NCI-H2227 (cell line): ENCODE measurements around the gene MYOD1.

Experiments
- DNase-seq: peaks from one replicate; lab custom pipeline; 2025; ENCODE audit not compliant: unreplicated experiment; lab: John Stamatoyannopoulos, UW

Gene MYOD1

GRCh38 chr11:17769218-17769617 lies 49.8 kb downstream of the MYOD1 start:
- no peak for DNase-seq

GRCh38 chr11:17770048-17770652 lies 50.8 kb downstream of the MYOD1 start:
- DNase-seq: no peak

GRCh38 chr11:17770917-17771316 lies 51.5 kb downstream of the MYOD1 start:
- DNase-seq: no peak

- DNase-seq: no peak
Measured at GRCh38 chr11:17771415-17771814, 52.0 kb downstream of the MYOD1 start.
